AG04449 (cell line): ENCODE measurements around the gene TSPAN9.

Source experiments
- CTCF ChIA-PET: fragments of 350-600 bp; formaldehyde crosslinking; extraction: SDS; loops from one replicate; lab custom pipeline; 2021; ENCODE audit warnings: antibody characterized with exemption; lab: Yijun Ruan, JAX
- POLR2A ChIA-PET: fragments of 400-600, 350-600 bp; formaldehyde crosslinking; extraction: SDS; loops from one replicate; lab custom pipeline; 2020; ENCODE audit warnings: antibody characterized with exemption, inconsistent platforms; lab: Yijun Ruan, JAX
- DNase-seq: peaks from one replicate; pipeline ENCODE4 v3.0.0-alpha.2; 2010; ENCODE audit warnings: low read depth, low spot score
- H3K4me3 ChIP-seq: 2 replicates; pipeline ENCODE4 v1.5.1; 2011; ENCODE audit warnings: low read depth, mild to moderate bottlenecking, control low read depth, low read length
- TF ChIP-seq, protein P1 (sequence below): IDR thresholded peaks from one replicate; pipeline ENCODE4 v1.5.1; 2011; ENCODE audit warnings: mild to moderate bottlenecking, moderate library complexity, low read length, control low read depth, inconsistent platforms; ENCODE audit not compliant: insufficient read depth; ENCODE audit errors: missing control alignments

TSPAN9 gene

DNA sequence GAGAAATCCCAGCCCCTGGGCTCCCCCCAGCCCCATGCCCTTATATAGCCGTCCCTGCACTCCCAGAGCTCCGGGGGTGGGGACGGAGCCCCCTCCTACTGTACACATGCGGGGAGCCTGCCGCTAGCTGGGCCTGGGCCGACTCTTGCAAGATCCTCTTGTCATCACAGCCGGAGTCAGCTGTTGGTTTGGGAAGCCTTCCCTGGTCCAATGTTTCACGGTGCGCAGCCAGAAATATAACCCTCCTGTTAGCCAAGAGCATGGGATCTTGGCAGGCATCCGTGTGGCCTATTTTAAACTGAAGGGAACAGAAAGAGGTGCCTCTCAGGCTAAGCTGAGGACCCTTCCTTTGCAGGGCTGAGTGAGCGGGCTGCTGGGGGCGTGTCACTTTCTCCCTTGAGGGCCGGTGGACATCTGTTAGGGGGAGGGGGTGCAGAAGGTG, 175.3 kb downstream of the TSPAN9 start:
- DNase-seq, result no peak
- ChIA-PET CTCF (interaction anchor here (1.4 kb wide), 1 partner anchor 12 kb away, joined by 4 read pairs; no protein-coding TSS in a partner anchor), POLR2A (no interaction called here)
- no peak overlapping the region for H3K4me3 ChIP-seq
- TF ChIP-seq, protein P1, sequence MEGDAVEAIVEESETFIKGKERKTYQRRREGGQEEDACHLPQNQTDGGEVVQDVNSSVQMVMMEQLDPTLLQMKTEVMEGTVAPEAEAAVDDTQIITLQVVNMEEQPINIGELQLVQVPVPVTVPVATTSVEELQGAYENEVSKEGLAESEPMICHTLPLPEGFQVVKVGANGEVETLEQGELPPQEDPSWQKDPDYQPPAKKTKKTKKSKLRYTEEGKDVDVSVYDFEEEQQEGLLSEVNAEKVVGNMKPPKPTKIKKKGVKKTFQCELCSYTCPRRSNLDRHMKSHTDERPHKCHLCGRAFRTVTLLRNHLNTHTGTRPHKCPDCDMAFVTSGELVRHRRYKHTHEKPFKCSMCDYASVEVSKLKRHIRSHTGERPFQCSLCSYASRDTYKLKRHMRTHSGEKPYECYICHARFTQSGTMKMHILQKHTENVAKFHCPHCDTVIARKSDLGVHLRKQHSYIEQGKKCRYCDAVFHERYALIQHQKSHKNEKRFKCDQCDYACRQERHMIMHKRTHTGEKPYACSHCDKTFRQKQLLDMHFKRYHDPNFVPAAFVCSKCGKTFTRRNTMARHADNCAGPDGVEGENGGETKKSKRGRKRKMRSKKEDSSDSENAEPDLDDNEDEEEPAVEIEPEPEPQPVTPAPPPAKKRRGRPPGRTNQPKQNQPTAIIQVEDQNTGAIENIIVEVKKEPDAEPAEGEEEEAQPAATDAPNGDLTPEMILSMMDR, result no peak

DNA sequence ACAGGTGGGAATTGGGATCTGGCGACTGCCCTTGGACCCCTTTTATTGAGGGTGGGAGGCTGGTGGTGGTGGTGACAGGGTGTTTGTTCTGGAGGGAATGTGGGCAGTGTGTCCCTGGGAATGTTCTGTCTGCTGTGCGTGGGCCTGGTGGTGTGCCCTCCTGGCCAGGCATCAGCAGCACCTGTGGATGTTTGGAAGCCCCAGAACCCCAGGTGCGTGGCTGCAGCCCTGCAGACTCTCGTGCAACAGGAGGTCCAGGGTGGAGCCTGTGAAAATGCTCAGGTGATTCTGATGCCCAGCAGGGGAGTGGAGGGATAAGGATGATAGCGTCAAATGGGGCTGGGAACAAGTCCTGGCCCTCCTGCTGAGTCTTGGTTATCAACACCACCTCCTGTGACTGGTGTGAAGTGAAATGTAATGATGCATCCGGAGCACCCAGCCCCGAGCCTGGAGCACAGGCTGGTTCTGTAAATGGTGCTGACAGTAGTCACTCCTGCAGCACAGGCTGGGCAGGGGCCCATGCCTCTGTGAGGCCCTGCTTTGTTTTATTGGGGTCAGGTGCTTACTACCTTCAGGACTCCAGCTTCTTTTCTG, 176.6 kb downstream of the TSPAN9 start:
- CTCF ChIA-PET, result interaction anchor here (7.2 kb wide), 1 partner anchor 20 kb away, joined by 62 read pairs; no protein-coding TSS in a partner anchor
- TF ChIP-seq, protein P1, result no peak

GRCh38 chr12:3255057-3255456, 177.9 kb downstream of the TSPAN9 start:
- POLR2A ChIA-PET, result no interaction called here
- no peak overlapping the region for H3K4me3 ChIP-seq
- DNase-seq, result no peak
- TF ChIP-seq, protein P1, result no peak
- CTCF ChIA-PET, result interaction anchor here (2.6 to 7.2 kb wide), 2 partner anchors 19 to 120 kb away, joined by 18 to 62 read pairs; no protein-coding TSS in a partner anchor

More for the DNA sequence above, 176.6 kb downstream of the TSPAN9 start:
- POLR2A ChIA-PET, result no interaction called here
- no peak for DNase-seq
- H3K4me3 ChIP-seq, result no peak overlapping the region

- no peak for DNase-seq
- CTCF ChIA-PET, result interaction anchor here (0.8 to 7.2 kb wide), 3 partner anchors 18 to 121 kb away, joined by 3 to 62 read pairs (median 18); no protein-coding TSS in a partner anchor
- POLR2A ChIA-PET, result no interaction called here
These were observed 179.0 kb downstream of the TSPAN9 start for GRCh38 chr12:3256103-3256631.

GRCh38 chr12:3257411-3257810, 180.2 kb downstream of the TSPAN9 start:
- ChIA-PET POLR2A (no interaction called here), CTCF (interaction anchor here (0.7 to 7.2 kb wide), 3 partner anchors 16 to 123 kb away, joined by 3 to 62 read pairs (median 18); no protein-coding TSS in a partner anchor)
- DNase-seq, result no peak
- TF ChIP-seq, protein P1, result no peak
- H3K4me3 ChIP-seq, result no peak overlapping the region

More at GRCh38 chr12:3256103-3256631, 179.0 kb downstream of the TSPAN9 start:
- no peak overlapping the region for H3K4me3 ChIP-seq
- TF ChIP-seq, protein P1, result no peak

DNA sequence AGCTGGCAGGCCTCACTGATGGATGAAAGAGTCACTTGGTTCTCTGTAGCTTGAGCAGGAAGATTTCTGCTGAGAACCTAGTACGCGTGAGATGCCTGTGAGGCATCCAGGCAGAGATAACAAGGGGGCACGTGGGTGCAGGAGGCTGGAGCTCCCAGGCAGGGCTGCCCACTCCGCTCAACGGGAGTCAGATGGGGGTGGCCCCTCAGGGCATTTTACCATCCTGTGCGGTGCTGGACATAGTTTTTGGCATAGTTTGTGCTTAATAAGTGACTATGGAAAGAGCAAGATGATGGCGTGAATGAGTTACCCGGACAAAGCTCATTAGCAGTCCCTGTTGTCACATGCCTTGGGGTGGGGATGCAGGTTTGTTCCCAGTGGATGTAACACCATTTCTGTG, 182.8 kb downstream of the TSPAN9 start:
- H3K4me3 ChIP-seq, result no peak overlapping the region
- ChIA-PET CTCF (interaction anchor here (1.2 to 7.2 kb wide), 5 partner anchors 14 to 187 kb away, joined by 3 to 62 read pairs (median 8); no protein-coding TSS in a partner anchor), POLR2A (no interaction called here)
- TF ChIP-seq, protein P1, result no peak
- DNase-seq, result no peak
